ENCODE data around the gene SORD.

Gene SORD

GRCh38 chr15:45107941-45108630, 85.1 kb downstream of the SORD start:
- Mint-ChIP-seq H3K4me3 (no peak overlapping the region), H3K27ac (no peak overlapping the region), H3K4me1 (ENCODE audit: low read depth) (peaks cover 12% of the 10 kb centered on the region), H3K9me3 (no peaks in the 10 kb centered on the region), H3K27me3 (peaks cover 55% of the 10 kb centered on the region), H3K36me3 (ENCODE audit: low read depth) (no peaks in the 10 kb centered on the region)
- DNase-seq: no peak

GRCh38 chr15:45110256-45110820, 87.3 kb downstream of the SORD start:
- Mint-ChIP-seq H3K4me1 (ENCODE audit: low read depth) (peaks cover 27% of the 10 kb centered on the region), H3K27ac (no peak overlapping the region), H3K9me3 (no peaks in the 10 kb centered on the region), H3K36me3 (ENCODE audit: low read depth) (no peaks in the 10 kb centered on the region), H3K4me3 (no peak overlapping the region), H3K27me3 (peaks cover 67% of the 10 kb centered on the region)
- DNase-seq: no peak

GRCh38 chr15:45111390-45112142, 88.6 kb downstream of the SORD start:
- no peak for DNase-seq
- no peak overlapping the region for H3K27ac Mint-ChIP-seq
- peaks cover 32% of the 10 kb centered on the region for H3K4me1 Mint-ChIP-seq (ENCODE audit: low read depth)
- no peaks in the 10 kb centered on the region for H3K36me3 Mint-ChIP-seq (ENCODE audit: low read depth)
- H3K27me3 Mint-ChIP-seq: peaks cover 79% of the 10 kb centered on the region
- H3K9me3 Mint-ChIP-seq: no peaks in the 10 kb centered on the region
- H3K4me3 Mint-ChIP-seq: no peak overlapping the region

GRCh38 chr15:45112143-45112590, 89.2 kb downstream of the SORD start:
- H3K4me1 Mint-ChIP-seq (ENCODE audit: low read depth): peaks cover 34% of the 10 kb centered on the region
- H3K9me3 Mint-ChIP-seq: no peaks in the 10 kb centered on the region

GRCh38 chr15:45112591-45113379, 89.8 kb downstream of the SORD start:
- H3K9me3 Mint-ChIP-seq: no peaks in the 10 kb centered on the region
- H3K4me3 Mint-ChIP-seq: peak overlapping the region; percentile 59
- peak overlapping the region; percentile 44 for H3K27ac Mint-ChIP-seq
- H3K27me3 Mint-ChIP-seq: peaks cover 86% of the 10 kb centered on the region
- peaks cover 41% of the 10 kb centered on the region for H3K4me1 Mint-ChIP-seq (ENCODE audit: low read depth)
- no peaks in the 10 kb centered on the region for H3K36me3 Mint-ChIP-seq (ENCODE audit: low read depth)
- DNase-seq: peak; percentile 49

More at GRCh38 chr15:45112143-45112590, 89.2 kb downstream of the SORD start:
- no peaks in the 10 kb centered on the region for H3K36me3 Mint-ChIP-seq (ENCODE audit: low read depth)
- peak overlapping the region; percentile 44 for H3K27ac Mint-ChIP-seq
- peak overlapping the region; percentile 59 for H3K4me3 Mint-ChIP-seq
- H3K27me3 Mint-ChIP-seq: peaks cover 82% of the 10 kb centered on the region
- no peak for DNase-seq

- Mint-ChIP-seq H3K4me3 (no peak overlapping the region), H3K27me3 (peaks cover 90% of the 10 kb centered on the region), H3K27ac (no peak overlapping the region), H3K4me1 (ENCODE audit: low read depth) (peaks cover 43% of the 10 kb centered on the region), H3K9me3 (no peaks in the 10 kb centered on the region), H3K36me3 (ENCODE audit: low read depth) (no peaks in the 10 kb centered on the region)
- DNase-seq: no peak
Measured at GRCh38 chr15:45113380-45113990, 90.5 kb downstream of the SORD start.

- DNase-seq: no peak
- Mint-ChIP-seq H3K9me3 (no peaks in the 10 kb centered on the region), H3K27me3 (peaks cover 84% of the 10 kb centered on the region), H3K36me3 (ENCODE audit: low read depth) (no peaks in the 10 kb centered on the region), H3K4me1 (ENCODE audit: low read depth) (peaks cover 43% of the 10 kb centered on the region), H3K4me3 (peak within 1 kb of the TSS; percentile 42), H3K27ac (no peak within 1 kb of the TSS)
Measured at GRCh38 chr15:45114076-45114750, 91.2 kb downstream of the SORD start, which contains the start of the genes DUOX2 and DUOXA2. Gene DUOX2, minus strand, starts transcription at chr15:45114172. Its CDS starts 761 bp downstream, at chr15:45113411. Gene DUOXA2, plus strand, starts transcription at chr15:45114326. Its CDS starts 280 bp downstream, at chr15:45114606.

- H3K4me3 Mint-ChIP-seq: no peak overlapping the region
- DNase-seq: no peak
- peaks cover 43% of the 10 kb centered on the region for H3K4me1 Mint-ChIP-seq (ENCODE audit: low read depth)
- peaks cover 81% of the 10 kb centered on the region for H3K27me3 Mint-ChIP-seq
- no peak overlapping the region for H3K27ac Mint-ChIP-seq
- H3K36me3 Mint-ChIP-seq (ENCODE audit: low read depth): no peaks in the 10 kb centered on the region
- H3K9me3 Mint-ChIP-seq: no peaks in the 10 kb centered on the region
Measured at GRCh38 chr15:45114751-45115085, 91.7 kb downstream of the SORD start.

- Mint-ChIP-seq H3K27me3 (peaks cover 80% of the 10 kb centered on the region), H3K4me3 (no peak overlapping the region), H3K36me3 (ENCODE audit: low read depth) (no peaks in the 10 kb centered on the region), H3K9me3 (no peaks in the 10 kb centered on the region), H3K27ac (no peak overlapping the region), H3K4me1 (ENCODE audit: low read depth) (peaks cover 43% of the 10 kb centered on the region)
- no peak for DNase-seq
Measured at GRCh38 chr15:45115312-45115820, 92.4 kb downstream of the SORD start.

- no peak overlapping the region for H3K27ac Mint-ChIP-seq
- no peak overlapping the region for H3K4me3 Mint-ChIP-seq
- H3K36me3 Mint-ChIP-seq (ENCODE audit: low read depth): no peaks in the 10 kb centered on the region
- no peak for DNase-seq
- H3K27me3 Mint-ChIP-seq: peaks cover 81% of the 10 kb centered on the region
- no peaks in the 10 kb centered on the region for H3K9me3 Mint-ChIP-seq
- peaks cover 43% of the 10 kb centered on the region for H3K4me1 Mint-ChIP-seq (ENCODE audit: low read depth)
Measured at GRCh38 chr15:45116006-45116481, 93.0 kb downstream of the SORD start.

GRCh38 chr15:45116482-45117307, 93.7 kb downstream of the SORD start:
- Mint-ChIP-seq H3K9me3 (no peaks in the 10 kb centered on the region), H3K27me3 (peaks cover 85% of the 10 kb centered on the region), H3K4me1 (ENCODE audit: low read depth) (peaks cover 43% of the 10 kb centered on the region), H3K27ac (no peak overlapping the region), H3K4me3 (no peak overlapping the region), H3K36me3 (ENCODE audit: low read depth) (no peaks in the 10 kb centered on the region)
- no peak for DNase-seq

- no peak overlapping the region for H3K27ac Mint-ChIP-seq
- no peak for DNase-seq
- H3K4me3 Mint-ChIP-seq: peak overlapping the region; percentile 50
- peaks cover 80% of the 10 kb centered on the region for H3K27me3 Mint-ChIP-seq
- H3K9me3 Mint-ChIP-seq: no peaks in the 10 kb centered on the region
- H3K36me3 Mint-ChIP-seq (ENCODE audit: low read depth): no peaks in the 10 kb centered on the region
- H3K4me1 Mint-ChIP-seq (ENCODE audit: low read depth): peaks cover 35% of the 10 kb centered on the region
Measured at GRCh38 chr15:45117308-45118130, 94.5 kb downstream of the SORD start.

Measured in activated T-cell treated with anti-CD3 and anti-CD28 coated beads, Interleukin-2, amount 50 U/mL, for 24 hours (primary cell).